ENCODE data around the gene ORM2.
"Not testable (repeated sequence)": the region's sequence is repeated elsewhere in the genome, so short reads cannot be mapped to it uniquely, and the experiment has no call there.

ORM2 gene

GRCh38 chr9:114332474-114333040, 2.9 kb downstream of the ORM2 start:
- DNase-seq, result not testable (repeated sequence)

- DNase-seq, result not testable (repeated sequence)
Measured at GRCh38 chr9:114333718-114334117, 4.0 kb downstream of the ORM2 start.

DNA sequence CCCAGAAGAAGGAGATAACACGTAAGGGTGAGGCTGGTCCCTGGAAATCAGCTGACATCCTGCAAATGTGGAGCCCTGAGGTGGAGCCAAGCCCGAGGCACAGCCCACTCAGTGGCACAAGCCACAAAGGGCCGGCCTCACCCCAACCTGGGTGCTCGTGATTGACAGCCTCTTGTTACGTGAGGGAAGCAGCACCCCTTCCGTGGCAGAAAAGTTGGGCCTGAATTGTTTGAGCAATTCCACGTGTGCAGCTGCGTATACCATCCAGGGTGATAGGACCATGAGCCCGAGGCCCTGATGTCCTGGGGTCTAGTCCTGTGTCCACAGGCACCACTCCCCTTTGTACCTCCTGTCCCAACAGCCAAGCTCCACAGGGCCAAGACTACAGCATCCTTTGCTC, 4.8 kb downstream of the ORM2 start:
- DNase-seq, result no peak

DNA sequence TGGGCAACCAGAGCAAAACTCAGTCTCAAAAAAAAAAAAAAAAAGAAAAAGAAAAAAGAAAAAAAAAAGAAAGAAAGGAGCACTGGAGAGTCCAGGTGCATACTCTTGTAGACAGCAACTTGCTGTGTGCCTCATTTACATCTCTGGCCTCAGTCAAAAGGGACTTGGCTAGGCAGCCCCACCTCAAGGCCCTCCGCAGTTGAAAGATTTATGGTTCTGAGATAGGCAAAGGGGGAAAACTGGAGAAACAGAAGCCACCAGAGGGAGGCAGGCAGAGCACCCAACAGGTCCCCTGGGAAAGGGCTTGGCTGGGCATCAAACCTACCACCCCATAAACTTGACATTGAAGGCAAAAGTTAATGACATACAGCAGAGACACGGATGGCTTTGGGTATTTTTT, 6.1 kb downstream of the ORM2 start:
- DNase-seq, result no peak

DNA sequence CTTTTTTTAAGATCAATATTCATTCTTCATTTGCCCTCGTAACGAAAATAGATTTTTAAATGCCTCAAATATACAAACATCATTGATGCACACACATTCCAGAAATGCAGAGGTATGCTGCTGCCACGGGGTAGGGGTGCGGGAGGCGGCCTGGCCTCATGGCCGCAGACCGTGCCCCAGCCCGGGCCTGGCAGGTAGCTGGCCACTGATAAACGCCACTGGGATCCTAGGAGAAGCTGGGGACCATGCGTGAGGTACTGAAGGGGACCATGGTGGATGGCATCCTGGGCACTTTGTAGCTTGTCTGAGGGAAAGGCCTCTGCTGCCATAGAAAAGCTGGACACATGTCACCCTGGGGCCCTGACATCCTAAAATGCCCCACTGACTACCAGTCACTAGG, 6.5 kb downstream of the ORM2 start:
- DNase-seq, result no peak

GRCh38 chr9:114336699-114337395, 7.2 kb downstream of the ORM2 start:
- DNase-seq, result no peak

DNA sequence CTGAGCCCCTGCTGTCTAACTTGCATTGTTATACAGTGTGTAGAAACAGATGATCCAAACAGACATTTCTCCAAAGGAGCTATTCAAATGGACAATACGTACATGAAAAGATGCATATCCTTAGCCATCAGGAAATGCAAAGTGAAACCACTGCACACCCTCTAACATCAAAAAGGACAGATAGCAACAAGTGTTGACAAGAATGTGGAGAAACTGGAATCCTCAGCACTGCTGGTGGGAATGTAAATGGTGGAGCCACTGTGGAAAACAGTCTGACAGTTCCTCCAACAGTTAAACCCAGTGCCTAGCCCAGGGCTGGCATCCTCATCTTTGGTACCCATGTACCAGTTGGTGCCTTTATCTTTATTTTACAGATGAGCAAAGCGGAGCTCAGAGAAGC, 8.5 kb downstream of the ORM2 start:
- no peak for DNase-seq

GRCh38 chr9:114339130-114339908, 9.7 kb downstream of the ORM2 start:
- DNase-seq, result peak; percentile 92

DNA sequence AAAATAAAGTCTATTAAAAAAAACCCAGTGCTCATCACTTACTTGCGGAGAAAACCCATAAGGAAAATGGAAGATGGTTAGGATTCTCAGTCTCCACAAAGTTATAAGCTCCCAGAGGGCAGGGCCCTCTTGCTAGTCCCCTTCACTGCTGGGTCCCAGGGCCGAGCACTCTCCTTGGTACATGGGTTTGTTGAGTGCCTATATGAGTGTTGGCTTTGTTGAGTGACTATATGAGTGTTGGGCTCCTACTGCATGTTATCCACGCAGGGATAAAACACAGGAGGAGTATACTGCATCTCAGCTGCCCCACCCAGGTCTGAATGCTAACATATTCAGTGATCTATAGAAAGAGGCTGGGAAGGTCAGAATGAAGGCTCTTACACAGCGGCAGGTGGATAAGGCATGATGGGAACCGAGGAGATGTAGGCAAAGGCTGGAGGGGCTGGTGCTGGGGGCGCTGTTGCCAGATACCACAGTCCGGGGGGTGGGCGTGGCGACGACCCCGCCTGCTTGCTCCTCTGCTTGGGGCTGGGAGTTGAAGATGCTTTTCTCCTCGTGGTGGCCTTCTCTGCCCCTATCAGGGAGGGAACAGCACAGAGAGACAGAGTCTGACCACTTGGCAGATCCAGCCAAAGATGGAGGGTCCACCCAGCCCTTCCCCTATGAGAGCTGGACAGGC, 11.6 kb downstream of the ORM2 start:
- no peak for DNase-seq

DNA sequence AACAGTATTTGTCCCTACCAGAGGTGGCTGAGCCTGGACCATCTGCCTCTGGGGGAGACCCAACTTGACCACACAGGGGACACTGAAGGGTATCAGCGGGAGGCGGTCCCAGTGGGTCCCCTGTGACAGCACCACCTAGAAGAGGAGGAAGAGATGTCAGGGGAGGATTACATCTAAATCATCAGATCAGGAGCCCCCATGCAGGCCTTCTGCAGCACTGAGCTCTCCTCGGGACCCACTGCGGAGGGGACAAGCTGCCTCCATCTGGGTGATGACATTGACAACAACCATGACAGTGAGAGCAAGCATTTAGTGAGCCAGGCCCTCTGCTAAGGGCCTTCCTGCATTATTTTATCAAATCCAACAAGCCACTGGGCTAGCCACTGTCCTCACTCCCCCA, 12.3 kb downstream of the ORM2 start:
- no peak for DNase-seq

DNA sequence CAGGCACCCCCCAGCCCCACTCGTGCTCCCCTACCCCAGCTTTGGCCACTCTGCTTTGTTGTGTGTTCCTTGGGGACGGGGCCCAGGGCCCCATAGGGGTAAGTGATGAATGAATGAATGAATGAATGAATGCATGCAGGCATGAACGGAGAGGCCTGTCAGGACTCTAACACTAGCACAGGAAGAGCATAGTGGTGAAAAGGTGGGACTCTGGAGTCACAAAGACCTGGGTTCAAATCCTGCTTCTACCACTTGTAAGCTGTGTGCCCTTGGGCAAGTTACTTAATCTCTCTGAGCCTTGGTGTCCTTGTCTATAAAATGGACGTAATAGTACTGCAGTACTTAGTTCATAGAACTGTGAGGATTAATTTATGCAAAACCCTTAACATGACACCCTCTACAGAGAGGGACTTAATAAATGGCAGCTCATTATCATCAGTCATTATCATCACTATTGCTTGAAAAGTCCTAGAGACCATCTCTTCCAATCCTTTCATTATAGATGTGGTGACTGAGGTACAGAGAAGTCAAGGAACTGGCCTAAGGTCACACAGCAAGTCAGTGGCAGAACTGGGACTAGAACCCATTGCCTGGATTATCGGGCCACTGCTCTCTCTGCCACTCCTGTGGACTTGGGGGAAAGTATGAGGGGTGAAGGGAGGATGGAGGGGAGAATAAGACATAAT, 13.2 kb downstream of the ORM2 start:
- no peak for DNase-seq

DNA sequence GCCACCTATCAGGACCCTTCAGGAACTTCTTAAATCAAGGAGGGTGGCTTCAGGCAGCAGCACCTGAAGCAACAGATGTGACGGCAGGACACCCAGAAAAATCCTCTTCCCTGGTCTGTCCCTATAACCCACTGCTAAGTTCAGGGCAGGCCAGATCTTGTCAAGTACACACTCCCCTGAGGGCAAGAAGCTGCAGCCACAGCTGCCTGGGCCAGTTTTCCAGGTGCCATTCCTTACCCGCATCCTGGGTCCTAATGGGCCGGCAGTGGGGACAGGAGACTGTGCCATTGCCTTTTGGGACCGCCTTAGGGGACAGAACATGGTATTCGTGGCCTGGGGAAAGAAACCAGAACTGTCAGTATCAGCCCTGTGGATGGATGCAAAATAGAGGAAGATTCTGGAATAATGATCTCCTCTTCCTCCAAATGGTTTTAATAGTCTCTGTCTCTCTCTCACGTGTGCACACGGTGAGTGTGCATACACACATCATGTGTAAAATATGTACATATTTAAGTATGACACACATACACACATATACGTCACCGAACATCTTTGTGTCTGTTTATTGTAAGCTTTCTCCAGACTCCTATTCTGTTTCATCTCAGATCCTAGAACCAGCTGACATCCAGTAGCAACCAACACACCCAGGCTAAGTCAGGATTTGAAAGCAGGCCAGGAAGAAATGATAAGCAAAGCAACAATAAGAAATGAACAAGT, 14.0 kb downstream of the ORM2 start:
- DNase-seq, result no peak

DNA sequence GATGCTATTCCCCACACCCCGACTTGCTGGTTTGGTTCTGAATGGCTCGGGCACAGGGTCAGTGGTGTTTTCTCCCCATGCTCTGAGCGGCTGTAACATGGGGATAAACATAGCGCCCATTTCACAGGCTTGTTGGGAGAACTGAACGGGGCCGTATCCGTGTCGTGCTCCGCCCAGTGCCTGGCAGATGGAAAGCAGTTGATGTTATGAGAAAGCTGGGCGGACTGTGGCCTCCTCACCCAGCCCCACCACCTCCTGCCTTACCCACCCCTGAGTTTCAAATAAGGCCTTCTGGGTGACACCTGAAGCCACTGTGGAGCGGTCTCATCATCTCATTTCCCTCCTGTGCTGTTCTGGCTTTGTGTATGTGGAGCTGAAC, 14.5 kb downstream of the ORM2 start:
- no peak for DNase-seq

GRCh38 chr9:114344692-114345091, 15.0 kb downstream of the ORM2 start:
- DNase-seq, result no peak

- no peak for DNase-seq
Measured at GRCh38 chr9:114345493-114346065, 15.9 kb downstream of the ORM2 start.

- DNase-seq, result no peak
Measured at GRCh38 chr9:114346146-114346545, 16.5 kb downstream of the ORM2 start.

DNA sequence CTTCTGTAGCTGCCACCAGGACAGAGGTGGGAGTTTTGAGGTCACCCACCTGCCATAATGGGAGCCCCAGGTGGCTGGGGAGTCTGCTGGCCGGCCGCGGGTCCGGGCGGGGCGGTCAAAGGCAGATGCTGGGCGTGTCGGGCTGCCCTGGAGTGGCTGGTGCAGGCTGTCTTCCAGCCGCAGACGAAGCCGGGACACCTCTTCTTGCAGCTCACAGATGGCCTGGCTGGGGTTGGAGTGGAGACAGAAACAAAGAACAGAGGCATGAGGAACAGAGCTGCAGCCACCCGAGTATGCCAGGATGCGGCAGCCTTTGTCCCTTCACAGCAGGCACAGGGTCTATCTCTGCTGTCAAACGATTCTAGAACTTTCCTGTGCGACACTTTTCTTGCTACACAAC, 18.0 kb downstream of the ORM2 start:
- DNase-seq, result no peak

- no peak for DNase-seq
Measured at GRCh38 chr9:114348261-114348905, 18.7 kb downstream of the ORM2 start.

DNA sequence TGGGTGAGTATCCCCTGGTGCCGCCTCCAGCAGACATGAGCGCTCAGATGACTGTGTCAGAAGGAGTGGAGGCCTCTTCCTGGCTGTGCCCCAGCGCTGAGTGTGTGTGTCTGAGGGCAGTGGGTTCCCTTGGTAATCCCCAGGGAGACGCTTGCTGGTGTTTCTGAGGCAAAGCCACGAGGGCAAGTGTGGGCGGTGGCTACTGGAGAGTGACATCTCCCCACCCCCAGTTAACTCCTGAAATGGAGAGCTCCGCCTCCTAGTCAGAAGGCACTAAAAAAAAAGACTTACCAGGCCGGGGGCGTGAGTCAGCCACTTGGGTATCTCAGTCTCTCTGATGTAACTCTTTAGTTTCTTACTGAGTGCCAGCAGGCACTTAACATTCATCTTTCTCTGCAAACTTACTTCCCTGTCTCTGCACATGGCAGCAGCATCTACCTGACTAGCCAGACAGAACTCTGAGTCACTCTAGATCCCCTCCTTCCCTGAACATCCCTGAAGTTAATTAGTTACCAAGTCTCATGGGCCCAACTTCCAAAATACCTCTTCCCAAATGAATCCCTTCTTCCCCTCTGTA, 19.3 kb downstream of the ORM2 start:
- DNase-seq, result peak; percentile 47

DNA sequence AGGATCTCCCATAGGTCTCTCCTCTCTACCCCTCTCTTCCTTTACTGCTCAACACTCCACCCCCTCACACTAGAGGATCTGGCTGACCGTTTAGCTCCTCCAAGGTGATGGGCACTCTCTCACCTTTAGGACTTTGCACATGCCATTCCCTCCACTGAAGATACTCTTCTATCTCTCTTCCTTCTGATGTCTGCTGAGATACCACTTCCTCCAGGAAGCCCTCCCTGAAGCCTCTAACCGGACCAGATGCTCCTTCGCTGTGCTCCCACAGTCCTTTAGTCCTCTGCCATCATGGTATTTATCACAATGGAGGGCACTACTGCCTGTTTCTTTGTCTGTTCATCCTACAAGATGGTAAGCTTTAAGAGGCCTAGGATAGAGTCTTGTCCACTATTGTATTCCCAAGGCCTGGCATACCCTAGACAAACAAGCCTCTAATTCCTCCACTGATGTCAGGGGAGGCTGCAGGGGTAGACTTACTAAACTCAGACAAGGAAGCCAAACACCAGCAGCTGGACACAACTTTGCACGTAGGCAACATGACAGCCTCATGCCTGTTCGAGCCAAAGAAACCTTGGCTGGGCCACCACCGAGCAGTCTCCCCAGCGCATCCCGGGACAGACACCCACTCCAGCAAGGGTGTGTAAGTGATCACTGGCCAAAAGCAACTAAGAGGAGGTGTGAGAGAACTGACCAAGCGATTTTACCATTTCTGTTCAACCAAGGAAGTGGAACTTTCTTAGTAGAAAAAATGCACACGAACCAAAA, 20.2 kb downstream of the ORM2 start:
- DNase-seq, result no peak
